H1 (cell line): ENCODE data around the gene OAT. TPM values are rescaled to one million over a fixed set of nuclear protein-coding genes. Genes with fewer than 3 reads are reported as not detected.

Source experiments
- ASH2L ChIP-seq: fragments of 200-600, 300-600 bp; sonication (generic); IDR thresholded peaks from one replicate; pipeline ENCODE4 v1.7.1; 2017; ENCODE audit warnings: low read length
- ATF3 ChIP-seq: IDR thresholded peaks from 2 replicates; pipeline ENCODE4 v1.6.1; 2011; ENCODE audit warnings: low read depth, mild to moderate bottlenecking, low read length; ENCODE audit not compliant: insufficient read depth
- KDM1A ChIP-seq: fragments of 200-600, 300-600 bp; sonication (generic); IDR thresholded peaks from 2 replicates; pipeline ENCODE4 v1.7.1; 2016; ENCODE audit warnings: mild to moderate bottlenecking, low read length, borderline replicate concordance
- NANOG ChIP-seq: IDR thresholded peaks from 2 replicates; pipeline ENCODE4 v1.6.1; 2011; ENCODE audit warnings: low read length, low read depth, mild to moderate bottlenecking, inconsistent platforms; ENCODE audit not compliant: insufficient read depth, poor library complexity, severe bottlenecking
- NRF1 ChIP-seq: IDR thresholded peaks from 2 replicates; pipeline ENCODE4 v1.6.1; 2011; ENCODE audit warnings: mild to moderate bottlenecking, low read depth, low read length, improper control_type of control experiment
- POLR2AphosphoS5 ChIP-seq: IDR thresholded peaks from 2 replicates; pipeline ENCODE4 v1.6.1; 2011; ENCODE audit warnings: low read depth, low read length
- RBBP5 ChIP-seq: IDR thresholded peaks from 2 replicates; pipeline ENCODE4 v1.7.1; 2012; ENCODE audit warnings: low read depth, mild to moderate bottlenecking, inconsistent platforms, low read length, moderate library complexity, borderline replicate concordance
- SAP30 ChIP-seq: fragments of 300-600 bp; sonication (generic); IDR thresholded peaks from 2 replicates; pipeline ENCODE4 v1.7.1; 2012; ENCODE audit warnings: low read length, moderate library complexity, mild to moderate bottlenecking, inconsistent platforms; ENCODE audit not compliant: insufficient read depth, insufficient replicate concordance
- SRF ChIP-seq: IDR thresholded peaks from 2 replicates; pipeline ENCODE4 v1.6.1; 2011; ENCODE audit warnings: mild to moderate bottlenecking, low read depth, low read length, moderate library complexity
- polyA plus RNA-seq, 7 experiments: library from polyadenylated mRNA; depleted of rRNA in 3 of 7; stranded (reverse) in 5 of 7; unstranded in 2 of 7; fragments of >200 nt in 5 of 7; fragments of 200-250 nt in 2 of 7; gene quantifications; 1 replicate in 5 of 7; 2 replicates in 1 of 7; 4 replicates in 1 of 7; pipeline versions ENCODE4 v1.2.1 to v1.2.3, GENCODE V29; 2011 to 2013; ENCODE audit warnings: missing spikeins in 2 of 7, mixed read lengths in 2 of 7
- total RNA-seq: library from RNA; stranded (reverse); fragmentation: NEBNext Ultra II Directional; extraction: Animal tissue kit (Norgen Biotek cat#: 25700); gene quantifications from 2 replicates; pipeline ENCODE4 v1.2.1, GENCODE V29; 2021

OAT gene
- total and polyA plus RNA-seq, 2 of the 8 experiments (the other 6 are each of a cell fraction or from before 2014, with no cell fraction given) = 67.8 to 121 TPM

- TF ChIP-seq SAP30 (no peak), NANOG (no peak), KDM1A (no peak), ASH2L (peak; percentile 35), RBBP5 (no peak), NRF1 (no peak), SRF (0 out of 2 replicates have a peak, but pooled peaks have one; percentile 19), POLR2AphosphoS5 (peak; percentile 93), ATF3 (no peak)
Measured at GRCh38 chr10:124418726-124419501, at the start of gene OAT (continued).
